HG03066 (cell line): ENCODE data around the gene BMPR1A.
A peak's percentile ranks its signal among the peaks of the same experiment; 100 is the strongest.

Experiments
- ATAC-seq: cut with Tn5 transposase; IDR thresholded peaks from one replicate; pipeline ENCODE4 v1.9.1; 2021; ENCODE audit warnings: low read depth; ENCODE audit not compliant: unreplicated experiment

Gene BMPR1A

DNA sequence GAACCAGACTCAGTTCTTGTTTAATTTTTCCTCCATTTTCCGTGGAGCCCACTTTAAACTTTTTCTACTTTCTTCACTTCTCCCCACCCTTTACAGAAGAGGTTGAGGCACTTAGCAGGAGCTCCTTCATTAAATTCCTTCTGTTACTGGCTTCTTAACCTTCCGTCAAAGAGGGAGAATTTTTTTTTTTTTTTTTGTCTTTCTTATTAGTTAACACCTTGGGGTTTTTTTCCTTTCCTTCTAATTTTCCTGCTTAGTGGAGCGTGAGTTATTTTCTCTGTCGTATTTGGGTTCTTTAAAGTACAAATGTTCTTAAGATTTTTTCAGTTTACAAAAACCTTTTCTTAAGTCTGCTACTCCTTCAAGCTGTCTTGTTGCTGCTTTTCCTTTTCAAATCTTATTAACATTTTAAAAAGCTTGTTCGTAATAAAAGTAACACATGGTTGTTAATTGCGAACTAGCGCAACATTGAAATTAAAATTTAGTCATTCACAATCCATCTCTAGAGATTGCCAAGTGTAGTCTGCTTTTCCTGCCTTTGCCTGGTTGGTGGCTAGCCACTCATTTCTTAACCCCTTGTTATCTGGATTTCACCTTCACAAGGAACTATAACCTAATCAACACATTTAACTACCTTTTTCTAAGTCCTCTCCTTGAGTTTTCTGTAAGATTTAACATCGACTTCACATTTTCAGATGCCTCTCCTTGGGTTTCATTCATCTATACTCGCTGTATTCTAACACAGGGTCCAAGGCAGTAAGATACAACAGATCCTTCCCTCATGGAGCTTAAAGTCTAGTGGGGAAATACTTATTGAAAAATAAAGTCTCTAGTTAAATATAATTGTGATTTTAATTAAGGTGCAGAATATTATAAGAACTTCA lies 2.0 kb downstream of the BMPR1A start:
- no peak for ATAC-seq

GRCh38 chr10:86759073-86759672 lies 2.8 kb downstream of the BMPR1A start:
- ATAC-seq, result no peak

DNA sequence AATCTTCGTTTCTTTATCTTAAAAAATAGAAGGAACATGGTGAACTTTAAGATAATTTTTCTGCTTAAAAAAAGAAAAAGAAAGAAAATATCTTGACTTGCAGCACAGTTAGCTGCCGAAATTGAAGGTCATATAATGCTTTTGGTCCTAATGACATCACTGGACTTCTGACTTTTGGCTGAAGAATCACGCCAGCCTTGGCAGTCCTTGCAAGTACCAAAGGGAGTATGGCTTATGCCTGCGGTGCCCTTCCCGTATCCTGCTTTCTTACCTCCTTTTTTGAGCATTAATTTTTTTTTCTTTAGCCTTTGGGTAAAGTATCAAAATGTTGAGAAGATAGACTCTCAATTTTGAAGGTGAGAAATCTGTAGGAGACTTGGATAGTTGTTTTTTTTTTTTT lies 7.0 kb downstream of the BMPR1A start:
- no peak for ATAC-seq

DNA sequence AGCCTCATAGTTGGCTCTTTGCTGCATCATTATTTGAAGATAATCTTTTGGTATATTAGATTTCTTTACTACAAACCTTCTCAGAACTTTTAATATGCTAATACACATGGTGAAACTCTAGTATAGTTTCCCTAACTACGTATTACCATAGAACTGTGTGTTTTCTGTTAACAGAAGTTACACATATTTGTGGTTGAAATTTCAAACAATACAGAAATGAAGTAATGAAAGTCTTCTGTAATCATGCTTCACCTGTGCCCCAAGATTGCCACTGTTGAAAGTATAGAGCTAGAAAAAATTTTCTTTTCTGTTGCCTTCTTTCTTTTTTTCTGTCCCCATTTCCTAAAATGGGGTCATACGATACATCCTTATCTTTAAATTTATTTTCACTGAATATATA lies 9.1 kb downstream of the BMPR1A start:
- ATAC-seq, result no peak

- no peak for ATAC-seq
Measured at GRCh38 chr10:86768412-86769062, 12.1 kb downstream of the BMPR1A start.

DNA sequence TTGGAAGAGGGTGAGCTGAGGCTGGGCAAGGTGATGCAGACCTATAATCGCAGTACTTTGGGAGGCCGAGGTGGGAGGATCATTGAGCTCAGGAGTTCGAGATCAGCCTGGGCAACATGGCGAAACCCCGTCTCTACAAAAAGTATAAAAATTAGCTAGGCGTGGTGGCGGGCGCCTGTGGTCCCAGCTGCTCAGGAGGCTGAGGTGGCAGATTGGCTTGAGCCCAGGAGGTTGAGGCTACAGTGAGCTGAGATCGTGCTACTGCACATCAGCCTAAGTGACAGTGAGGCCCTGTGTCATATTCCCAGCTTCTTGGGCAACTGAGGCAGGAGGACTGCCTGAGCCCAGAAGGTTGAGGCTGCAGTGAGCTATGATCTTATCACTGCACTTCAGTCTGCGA lies 13.6 kb downstream of the BMPR1A start:
- no peak for ATAC-seq

GRCh38 chr10:86770412-86770960 lies 14.1 kb downstream of the BMPR1A start:
- no peak for ATAC-seq

DNA sequence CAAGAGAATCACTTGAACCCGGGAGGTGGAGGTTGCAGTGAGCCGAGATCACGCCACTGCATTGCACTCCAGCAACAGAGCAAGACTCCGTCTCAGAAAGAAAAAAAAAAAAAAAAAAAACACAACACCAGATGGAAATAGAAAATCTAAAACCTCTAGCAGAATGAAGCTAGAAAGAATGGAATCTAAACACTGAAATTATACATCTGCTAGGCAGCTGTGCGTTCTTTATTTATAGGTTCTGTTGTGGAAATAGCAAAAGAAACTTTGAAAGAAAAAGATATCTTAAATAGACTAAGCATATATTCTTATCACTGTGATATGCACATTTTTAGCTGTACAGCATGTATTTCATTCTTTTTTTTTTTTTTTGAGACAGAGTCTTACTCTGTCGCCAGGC lies 17.1 kb downstream of the BMPR1A start:
- ATAC-seq, result no peak

- peak; percentile 81 for ATAC-seq
Measured at GRCh38 chr10:86775056-86775869, 18.8 kb downstream of the BMPR1A start.

GRCh38 chr10:86775870-86776180 lies 19.4 kb downstream of the BMPR1A start:
- ATAC-seq, result no peak

GRCh38 chr10:86779220-86780017 lies 23.0 kb downstream of the BMPR1A start:
- no peak for ATAC-seq

DNA sequence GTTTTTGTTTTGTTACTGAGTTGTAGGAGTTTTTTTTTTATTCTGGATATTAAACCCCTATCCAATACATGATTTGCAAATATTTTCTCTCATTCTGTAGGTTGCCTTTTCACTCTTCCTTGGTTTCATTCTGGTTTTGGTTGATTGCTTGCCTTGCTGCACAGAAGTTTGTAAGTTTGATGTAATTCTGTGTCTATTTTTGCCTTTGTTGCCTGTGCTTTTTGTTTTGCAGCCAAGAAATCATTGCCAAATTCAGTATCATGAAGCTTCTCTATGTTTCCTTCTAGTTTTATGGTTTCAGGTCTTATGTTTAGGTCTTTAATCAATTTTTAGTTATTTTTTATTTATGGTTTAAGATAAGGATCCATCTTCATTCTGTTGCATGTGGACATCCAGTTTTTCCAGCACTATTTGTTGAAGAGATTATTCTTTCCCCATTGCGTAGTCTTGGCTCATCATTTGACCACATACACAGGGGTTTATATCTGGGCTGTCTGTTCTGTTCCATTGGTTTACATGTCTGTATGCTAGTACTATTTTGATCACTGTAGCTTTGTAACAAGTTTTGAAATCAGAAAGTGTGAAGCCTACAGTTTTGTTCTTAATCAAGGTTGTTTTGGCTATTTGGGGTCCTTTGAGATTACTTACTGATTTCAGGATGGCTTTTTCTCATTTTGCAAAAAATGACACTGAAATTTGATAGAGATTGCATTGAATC lies 26.4 kb downstream of the BMPR1A start:
- ATAC-seq, result peak; percentile 70

GRCh38 chr10:86785037-86785436 lies 28.6 kb downstream of the BMPR1A start:
- ATAC-seq, result no peak

DNA sequence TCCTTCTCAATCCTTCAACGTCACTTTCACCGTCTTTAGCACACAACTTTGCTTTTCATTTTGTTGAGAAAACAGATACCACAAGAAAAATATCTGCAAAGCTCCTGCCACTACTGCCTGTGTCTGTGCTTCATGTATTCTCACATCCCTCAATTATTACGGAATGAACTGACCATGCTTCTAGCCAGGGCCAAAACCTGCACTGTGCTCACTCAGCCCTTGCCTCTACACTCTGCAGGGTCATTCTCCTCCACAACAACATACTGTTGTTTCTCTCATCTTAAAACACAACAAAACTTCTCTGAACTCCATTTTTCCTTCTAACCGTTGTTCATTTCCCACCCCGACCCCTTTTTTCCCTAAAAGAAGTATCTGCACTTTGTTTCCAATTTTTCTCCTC lies 29.5 kb downstream of the BMPR1A start:
- no peak for ATAC-seq

DNA sequence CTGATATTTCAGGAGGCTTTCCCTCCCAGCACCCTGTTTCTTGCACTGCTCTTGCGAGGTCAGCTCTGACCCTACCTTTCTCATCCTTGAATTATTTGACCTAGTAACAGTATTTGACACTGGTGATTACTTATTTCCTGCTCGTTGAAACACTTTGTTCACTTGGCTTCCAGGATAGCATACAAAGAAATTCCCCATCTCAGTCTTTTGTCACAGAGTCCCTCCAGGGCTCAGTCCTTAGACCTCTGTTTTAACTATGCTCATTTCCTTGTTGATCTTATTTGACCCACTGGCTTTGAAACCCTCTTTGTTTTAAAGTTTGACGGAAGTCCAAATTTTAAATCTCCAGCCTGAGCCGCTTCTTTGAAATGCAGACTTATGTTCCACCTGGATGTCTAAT lies 29.9 kb downstream of the BMPR1A start:
- ATAC-seq, result no peak

DNA sequence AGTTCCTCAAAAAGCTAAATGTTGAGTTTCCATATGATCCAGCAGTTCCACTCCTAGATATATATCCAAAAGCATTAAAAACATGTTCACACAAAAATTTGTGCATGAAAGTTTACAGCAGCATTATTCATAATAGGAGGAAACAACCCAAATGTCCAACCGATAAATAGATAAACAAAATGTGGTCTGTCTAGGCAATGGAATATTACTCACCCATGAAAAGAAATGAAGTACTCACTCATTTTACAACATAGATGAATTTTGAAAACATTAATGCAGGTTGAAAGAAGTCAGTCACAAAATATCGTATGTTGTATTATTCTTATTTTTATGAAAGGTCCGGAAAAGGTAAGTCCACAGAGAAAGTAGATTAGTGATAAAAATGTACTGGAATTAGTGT lies 34.0 kb downstream of the BMPR1A start:
- ATAC-seq, result no peak

DNA sequence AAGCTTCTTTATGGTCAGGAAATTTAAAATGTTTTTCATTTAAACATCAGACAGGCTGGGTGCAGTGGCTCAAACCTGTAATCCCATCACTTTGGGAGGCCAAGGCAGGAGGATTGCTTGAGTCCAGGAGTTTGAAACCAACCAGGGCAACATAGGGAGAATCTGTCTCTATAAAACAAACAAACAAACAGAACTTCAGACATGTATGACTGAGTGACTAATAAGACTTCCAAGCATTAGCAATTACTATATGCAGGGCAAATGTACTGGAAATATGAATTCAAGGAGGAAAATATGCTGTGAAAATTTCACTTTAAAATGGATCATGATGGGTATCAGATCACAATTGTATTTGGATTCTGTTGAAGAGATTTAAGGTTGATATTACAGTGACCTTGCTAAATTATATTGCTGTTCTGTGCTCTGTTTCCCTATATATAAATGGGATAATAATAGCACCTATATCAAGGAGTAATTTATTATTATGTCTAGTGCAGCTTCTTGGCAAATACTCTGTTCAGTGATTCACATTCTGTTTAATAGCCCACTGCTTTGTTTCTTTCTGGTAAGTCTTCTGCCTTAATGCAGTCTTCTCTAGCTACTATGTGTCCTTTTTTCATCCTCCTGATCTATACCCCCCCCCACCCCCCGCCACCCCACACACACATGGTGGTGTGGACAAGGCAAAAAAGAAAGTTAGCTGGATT lies 36.2 kb downstream of the BMPR1A start:
- no peak for ATAC-seq

DNA sequence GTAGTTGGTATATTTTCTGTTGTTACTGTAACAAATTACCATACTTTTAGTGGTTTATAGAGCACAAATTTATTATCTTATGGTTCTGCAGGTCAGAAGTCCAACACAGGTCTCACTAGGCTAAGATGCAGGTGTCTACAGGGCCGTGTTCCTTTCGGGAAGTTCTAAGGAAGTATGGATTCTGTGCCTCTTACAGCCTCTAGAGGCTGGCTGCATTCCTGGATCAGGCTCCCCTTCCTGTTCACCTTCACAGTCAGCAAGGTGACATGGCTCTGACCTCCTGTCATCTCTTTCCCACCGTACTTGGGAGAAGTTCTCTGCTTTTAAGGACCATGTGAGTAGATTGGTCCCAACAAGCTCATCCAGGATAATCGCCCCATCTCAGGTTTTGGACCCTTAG lies 37.3 kb downstream of the BMPR1A start:
- ATAC-seq, result no peak

- no peak for ATAC-seq
Measured at GRCh38 chr10:86795353-86795752, 38.9 kb downstream of the BMPR1A start.
